ENCODE data around the gene EBPL.

GRCh38 chr13:49701491-49701890 is 10.2 kb upstream of the EBPL start:
- TF ChIP-seq EP300 (IDR thresholded peaks at IDR 0.05): no peak
- TF ChIP-seq, protein P1, sequence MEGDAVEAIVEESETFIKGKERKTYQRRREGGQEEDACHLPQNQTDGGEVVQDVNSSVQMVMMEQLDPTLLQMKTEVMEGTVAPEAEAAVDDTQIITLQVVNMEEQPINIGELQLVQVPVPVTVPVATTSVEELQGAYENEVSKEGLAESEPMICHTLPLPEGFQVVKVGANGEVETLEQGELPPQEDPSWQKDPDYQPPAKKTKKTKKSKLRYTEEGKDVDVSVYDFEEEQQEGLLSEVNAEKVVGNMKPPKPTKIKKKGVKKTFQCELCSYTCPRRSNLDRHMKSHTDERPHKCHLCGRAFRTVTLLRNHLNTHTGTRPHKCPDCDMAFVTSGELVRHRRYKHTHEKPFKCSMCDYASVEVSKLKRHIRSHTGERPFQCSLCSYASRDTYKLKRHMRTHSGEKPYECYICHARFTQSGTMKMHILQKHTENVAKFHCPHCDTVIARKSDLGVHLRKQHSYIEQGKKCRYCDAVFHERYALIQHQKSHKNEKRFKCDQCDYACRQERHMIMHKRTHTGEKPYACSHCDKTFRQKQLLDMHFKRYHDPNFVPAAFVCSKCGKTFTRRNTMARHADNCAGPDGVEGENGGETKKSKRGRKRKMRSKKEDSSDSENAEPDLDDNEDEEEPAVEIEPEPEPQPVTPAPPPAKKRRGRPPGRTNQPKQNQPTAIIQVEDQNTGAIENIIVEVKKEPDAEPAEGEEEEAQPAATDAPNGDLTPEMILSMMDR (IDR thresholded peaks at IDR 0.05): no peak
